Natural killer cell (primary cell): ENCODE data around the gene RPL41. TPM values are rescaled to one million over a fixed set of nuclear protein-coding genes. Genes with fewer than 3 reads are reported as not detected.

ENCODE experiments used
- ATAC-seq, 3 donors: fragments of 150-1000 bp in 2 of 3; fragments of 200-7000 bp in 1 of 3; cut with Tn5 transposase; 1 replicate in 1 of 3; 2 replicates in 2 of 3; pipeline ENCODE4 v1.10.0; 2021; ENCODE audit warnings: mild to moderate bottlenecking in 2 of 3, moderate library complexity in 2 of 3
- DNase-seq, 2 donors: peaks; one replicate each; pipeline versions ENCODE4 v3.0.0 to v3.0.0-alpha.2; 2013 to 2021; ENCODE audit warnings: mixed read lengths in 1 of 2
- H3K27ac ChIP-seq: one replicate; pipeline ENCODE4 v1.5.1; 2013; ENCODE audit warnings: mild to moderate bottlenecking, low read length
- H3K27me3 ChIP-seq: one replicate; pipeline ENCODE4 v1.6.1; 2013; ENCODE audit warnings: low read length; ENCODE audit not compliant: control insufficient read depth, insufficient read depth
- H3K36me3 ChIP-seq: one replicate; pipeline ENCODE4 v1.6.1; 2013; ENCODE audit warnings: low read length; ENCODE audit not compliant: control insufficient read depth, insufficient read depth
- H3K4me1 ChIP-seq: one replicate; pipeline ENCODE4 v1.6.1; 2013; ENCODE audit warnings: low read length; ENCODE audit not compliant: control insufficient read depth, insufficient read depth
- H3K4me3 ChIP-seq: one replicate; pipeline ENCODE4 v1.5.1; 2013; ENCODE audit warnings: low read length
- H3K9me3 ChIP-seq: one replicate; pipeline ENCODE4 v1.6.1; 2013; ENCODE audit warnings: low read length; ENCODE audit not compliant: control insufficient read depth, insufficient read depth
- H3K27ac Mint-ChIP-seq, 2 donors: one replicate each; pipeline ENCODE4 v1.8.0; 2022; ENCODE audit warnings: mild to moderate bottlenecking in 2 of 2, mixed read lengths in 2 of 2, moderate library complexity in 1 of 2
- H3K27me3 Mint-ChIP-seq, 2 donors: one replicate each; pipeline ENCODE4 v1.8.0; 2022; ENCODE audit warnings: low read depth in 2 of 2, mixed read lengths in 2 of 2
- H3K36me3 Mint-ChIP-seq: one replicate; pipeline ENCODE4 v1.8.0; 2022; ENCODE audit warnings: mixed read lengths
- H3K4me1 Mint-ChIP-seq, 2 donors: one replicate each; pipeline ENCODE4 v1.8.0; 2022; ENCODE audit warnings: mixed read lengths in 2 of 2
- H3K4me3 Mint-ChIP-seq: one replicate; pipeline ENCODE4 v1.8.0; 2022; ENCODE audit warnings: mild to moderate bottlenecking, moderate library complexity, mixed read lengths
- H3K9me3 Mint-ChIP-seq, 2 donors: one replicate each; pipeline ENCODE4 v1.8.0; 2022; ENCODE audit warnings: mixed read lengths in 2 of 2
- WGBS: methylation state at CpG from one replicate; pipeline ENCODE4 v1.1.7; 2013; ENCODE audit warnings: missing lambda C conversion rate; ENCODE audit not compliant: insufficient coverage; 5-methylcytosine and 5-hydroxymethylcytosine counted together
- intact Hi-C: fragments of 100-400 bp; cut with micrococcal nuclease; formaldehyde crosslinking; loops from one replicate; pipeline ENCODE4 v1.14.2; 2022
- total RNA-seq, 4 donors: library from RNA; stranded (reverse); fragments of 120-200 nt in 1 of 4; gene quantifications; one replicate each; pipeline versions ENCODE4 v1.2.3 to v1.2.4, GENCODE V29; 2013 to 2022
- TF ChIP-seq, protein P1 (sequence below): fragments of 200-600 bp; IDR thresholded peaks from one replicate; pipeline ENCODE4 v1.8.0; 2022; ENCODE audit warnings: antibody characterized with exemption

Gene RPL41
- total RNA-seq, 3 donors from 2014 or later (not counting 1 experiment from before 2014, with no cell fraction given): 2,342 to 3,083 (median 3,009) TPM

GRCh38 chr12:56143870-56144269, 27.4 kb downstream of the RPL41 start:
- peaks cover 57% of the 10 kb centered on the region for H3K36me3 ChIP-seq
- TF ChIP-seq, protein P1, sequence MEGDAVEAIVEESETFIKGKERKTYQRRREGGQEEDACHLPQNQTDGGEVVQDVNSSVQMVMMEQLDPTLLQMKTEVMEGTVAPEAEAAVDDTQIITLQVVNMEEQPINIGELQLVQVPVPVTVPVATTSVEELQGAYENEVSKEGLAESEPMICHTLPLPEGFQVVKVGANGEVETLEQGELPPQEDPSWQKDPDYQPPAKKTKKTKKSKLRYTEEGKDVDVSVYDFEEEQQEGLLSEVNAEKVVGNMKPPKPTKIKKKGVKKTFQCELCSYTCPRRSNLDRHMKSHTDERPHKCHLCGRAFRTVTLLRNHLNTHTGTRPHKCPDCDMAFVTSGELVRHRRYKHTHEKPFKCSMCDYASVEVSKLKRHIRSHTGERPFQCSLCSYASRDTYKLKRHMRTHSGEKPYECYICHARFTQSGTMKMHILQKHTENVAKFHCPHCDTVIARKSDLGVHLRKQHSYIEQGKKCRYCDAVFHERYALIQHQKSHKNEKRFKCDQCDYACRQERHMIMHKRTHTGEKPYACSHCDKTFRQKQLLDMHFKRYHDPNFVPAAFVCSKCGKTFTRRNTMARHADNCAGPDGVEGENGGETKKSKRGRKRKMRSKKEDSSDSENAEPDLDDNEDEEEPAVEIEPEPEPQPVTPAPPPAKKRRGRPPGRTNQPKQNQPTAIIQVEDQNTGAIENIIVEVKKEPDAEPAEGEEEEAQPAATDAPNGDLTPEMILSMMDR: no peak
- H3K27me3 ChIP-seq: no peaks in the 10 kb centered on the region
- Mint-ChIP-seq H3K27ac (peak overlapping the region; percentile 58 to 75), H3K4me3 (no peak overlapping the region), H3K27me3 (no peaks in the 10 kb centered on the region), H3K9me3 (no peaks in the 10 kb centered on the region), H3K4me1 (peaks cover under 1 to 9% of the 10 kb centered on the region in 2 donors), H3K36me3 (peaks cover 35% of the 10 kb centered on the region)
- 88% methylated on average over 8 of the region's 8 CpGs for whole genome bisulfite sequencing
- H3K4me3 ChIP-seq: no peak overlapping the region
- no peaks in the 10 kb centered on the region for H3K9me3 ChIP-seq
- H3K27ac ChIP-seq: no peak overlapping the region
- peaks cover 11% of the 10 kb centered on the region for H3K4me1 ChIP-seq
- no peak for ATAC-seq
- intact Hi-C loops: no loop called here
- DNase-seq: no peak

DNA sequence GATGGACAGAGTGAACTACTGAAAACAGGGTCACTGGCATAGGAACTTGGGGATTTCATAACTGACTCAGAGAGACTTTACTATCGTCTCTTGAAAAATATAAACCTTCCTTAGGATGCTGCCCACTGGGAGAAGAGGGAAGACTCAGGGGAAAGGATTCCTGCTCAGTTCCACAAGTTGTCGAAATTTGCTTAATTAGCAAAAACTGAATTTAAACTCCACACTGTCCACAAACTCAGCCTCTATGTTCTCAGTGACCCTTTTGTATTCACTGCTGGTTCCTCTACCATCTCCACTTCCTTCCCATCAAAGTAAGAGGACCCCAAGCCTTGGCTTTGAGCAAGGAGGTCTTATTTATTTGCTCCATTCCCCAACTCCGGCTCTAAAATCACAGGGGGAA, 28.8 kb downstream of the RPL41 start:
- ATAC-seq (no peak), DNase-seq (no peak)
- H3K27me3 Mint-ChIP-seq: no peaks in the 10 kb centered on the region
- H3K36me3 Mint-ChIP-seq: peaks cover 29% of the 10 kb centered on the region
- intact Hi-C loops: no loop called here
- TF ChIP-seq, protein P1: no peak
- no peak overlapping the region for H3K27ac ChIP-seq
- H3K4me3 Mint-ChIP-seq: no peak overlapping the region
- H3K9me3 Mint-ChIP-seq: no peaks in the 10 kb centered on the region
- H3K9me3 ChIP-seq: no peaks in the 10 kb centered on the region
- peaks cover 0 to 8% of the 10 kb centered on the region in 2 donors for H3K4me1 Mint-ChIP-seq
- peak overlapping the region in 1 of 2 donors; percentile 36 for H3K27ac Mint-ChIP-seq
- peaks cover 46% of the 10 kb centered on the region for H3K36me3 ChIP-seq
- no peaks in the 10 kb centered on the region for H3K27me3 ChIP-seq
- no peak overlapping the region for H3K4me3 ChIP-seq
- H3K4me1 ChIP-seq: peaks cover 11% of the 10 kb centered on the region
- WGBS: 98% methylated on average over 3 of the region's 3 CpGs

DNA sequence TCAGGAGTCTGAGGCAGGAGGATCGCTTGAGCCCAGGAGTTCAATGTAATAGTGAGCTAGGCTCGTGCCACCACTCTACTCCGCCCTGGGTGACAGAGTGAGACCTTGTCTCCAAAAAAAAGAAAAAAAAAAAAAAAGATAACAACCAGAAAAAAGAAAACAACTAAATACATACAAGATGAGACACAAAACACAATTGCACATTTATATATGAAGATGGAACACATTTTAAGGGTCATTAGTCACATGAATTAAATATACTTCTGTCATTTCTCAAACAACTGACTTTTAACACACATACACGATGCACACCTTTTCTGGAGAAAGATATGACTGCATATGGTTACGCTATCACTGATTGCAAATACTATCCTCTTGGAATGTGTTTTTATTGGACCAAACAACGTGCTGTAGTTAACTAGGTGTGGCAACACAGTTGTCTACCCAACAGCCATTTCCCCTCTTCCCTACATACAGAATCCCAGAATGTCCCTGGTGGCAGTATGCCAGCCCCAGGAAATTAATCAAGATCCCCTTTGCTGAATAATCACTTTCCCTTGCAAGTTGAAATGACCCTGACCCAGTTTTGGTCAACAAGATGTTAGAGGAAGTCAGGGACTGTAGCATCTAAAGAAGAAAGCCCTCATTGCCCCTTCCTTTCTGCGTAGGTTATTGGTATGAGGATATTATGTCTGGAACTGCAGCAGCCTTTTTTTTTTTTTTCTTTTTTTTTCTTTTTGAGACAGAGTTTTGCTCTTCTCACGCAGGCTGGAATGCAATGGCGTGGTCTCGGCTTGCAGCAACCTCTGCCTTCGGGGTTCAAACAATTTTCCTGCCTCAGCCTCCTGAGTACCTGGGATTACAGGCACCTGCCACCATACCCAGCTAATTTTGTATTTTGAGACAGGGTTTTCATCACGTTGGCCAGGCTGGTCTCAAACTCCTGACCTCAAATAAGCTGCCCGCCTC, 30.3 kb downstream of the RPL41 start:
- no peak overlapping the region for H3K27ac ChIP-seq
- H3K27me3 ChIP-seq: no peaks in the 10 kb centered on the region
- no peaks in the 10 kb centered on the region for H3K27me3 Mint-ChIP-seq
- H3K36me3 Mint-ChIP-seq: peaks cover 19% of the 10 kb centered on the region
- H3K4me1 Mint-ChIP-seq: peaks cover 6 to 20% of the 10 kb centered on the region in 2 donors
- 93% methylated on average over 10 of the region's 13 CpGs for WGBS
- DNase-seq (no peak), ATAC-seq (no peak)
- H3K27ac Mint-ChIP-seq: no peak overlapping the region
- no peaks in the 10 kb centered on the region for H3K9me3 ChIP-seq
- no peaks in the 10 kb centered on the region for H3K9me3 Mint-ChIP-seq
- intact Hi-C loops: no loop called here
- peaks cover 18% of the 10 kb centered on the region for H3K4me1 ChIP-seq
- TF ChIP-seq, protein P1: no peak
- peaks cover 34% of the 10 kb centered on the region for H3K36me3 ChIP-seq
- H3K4me3 ChIP-seq: no peak overlapping the region
- no peak overlapping the region for H3K4me3 Mint-ChIP-seq
